Stimulated activated naive B cell treated with anti-CD40 and anti-IgM and Interleukin-4, amounts not matched to agents 10 μg/mL and 1 μg/mL and 100 μg/mL, for 72 hours (primary cell): Measurements from ENCODE around the gene RPL41.

ENCODE experiments used
- ATAC-seq, 2 donors: fragments of 150-1000 bp; cut with Tn5 transposase; replicated peaks; 2 replicates each; pipeline ENCODE4 v1.10.0; 2021; ENCODE audit warnings: moderate library complexity in 1 of 2
- DNase-seq: peaks from one replicate; pipeline ENCODE4 v3.0.0; 2021
- H3K27ac Mint-ChIP-seq: one replicate; pipeline ENCODE4 v1.8.0; 2022; ENCODE audit warnings: mild to moderate bottlenecking, mixed read lengths
- H3K27me3 Mint-ChIP-seq, 2 donors: one replicate each; pipeline ENCODE4 v1.8.0; 2022; ENCODE audit warnings: mixed read lengths in 2 of 2
- H3K36me3 Mint-ChIP-seq, 2 donors: one replicate each; pipeline ENCODE4 v1.8.0; 2022; ENCODE audit warnings: mixed read lengths in 2 of 2, mild to moderate bottlenecking in 1 of 2
- H3K4me1 Mint-ChIP-seq, 2 donors: one replicate each; pipeline ENCODE4 v1.8.0; 2022; ENCODE audit warnings: mixed read lengths in 2 of 2, mild to moderate bottlenecking in 1 of 2
- H3K4me3 Mint-ChIP-seq, 2 donors: one replicate each; pipeline ENCODE4 v1.8.0; 2022; ENCODE audit warnings: mild to moderate bottlenecking in 2 of 2, mixed read lengths in 2 of 2, moderate library complexity in 1 of 2
- H3K9me3 Mint-ChIP-seq, 2 donors: one replicate each; pipeline ENCODE4 v1.8.0; 2022; ENCODE audit warnings: mixed read lengths in 2 of 2, mild to moderate bottlenecking in 1 of 2

RPL41 gene

DNA sequence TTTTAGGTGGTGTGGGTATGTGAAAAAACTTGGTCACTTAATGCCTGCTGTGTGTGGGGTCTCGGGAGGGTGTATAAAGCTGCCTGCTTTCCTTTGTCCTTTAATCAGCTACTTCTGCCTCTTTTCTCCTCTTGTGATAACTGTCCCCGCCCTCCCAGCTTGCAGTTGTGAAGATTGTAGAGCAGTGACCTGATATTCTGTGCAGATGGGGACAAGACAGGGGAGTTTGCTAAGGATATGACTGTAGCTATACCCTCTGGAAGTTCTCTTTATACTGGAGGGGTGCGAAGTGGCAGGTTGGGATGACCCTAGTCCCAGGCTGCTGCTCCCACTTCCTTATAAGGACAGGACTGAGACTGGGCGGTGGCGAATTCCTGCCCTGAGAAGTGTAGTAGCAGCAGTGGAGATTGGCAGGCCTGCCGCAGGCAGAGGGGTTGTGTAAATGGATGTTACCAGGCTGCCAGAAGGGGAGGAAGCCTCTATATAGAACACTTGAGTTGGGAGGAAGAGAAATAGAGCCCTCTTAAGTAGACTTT lies 42.6 kb downstream of the RPL41 start:
- Mint-ChIP-seq H3K27ac (peak overlapping the region; percentile 99), H3K9me3 (no peaks in the 10 kb centered on the region), H3K4me3 (peak overlapping the region; percentile 91 to 97), H3K36me3 (peaks cover 51 to 67% of the 10 kb centered on the region in 2 donors), H3K4me1 (peaks cover 37 to 74% of the 10 kb centered on the region in 2 donors), H3K27me3 (no peaks in the 10 kb centered on the region)
- no peak for DNase-seq
- ATAC-seq: peak in 1 of 2 donors; percentile 8

DNA sequence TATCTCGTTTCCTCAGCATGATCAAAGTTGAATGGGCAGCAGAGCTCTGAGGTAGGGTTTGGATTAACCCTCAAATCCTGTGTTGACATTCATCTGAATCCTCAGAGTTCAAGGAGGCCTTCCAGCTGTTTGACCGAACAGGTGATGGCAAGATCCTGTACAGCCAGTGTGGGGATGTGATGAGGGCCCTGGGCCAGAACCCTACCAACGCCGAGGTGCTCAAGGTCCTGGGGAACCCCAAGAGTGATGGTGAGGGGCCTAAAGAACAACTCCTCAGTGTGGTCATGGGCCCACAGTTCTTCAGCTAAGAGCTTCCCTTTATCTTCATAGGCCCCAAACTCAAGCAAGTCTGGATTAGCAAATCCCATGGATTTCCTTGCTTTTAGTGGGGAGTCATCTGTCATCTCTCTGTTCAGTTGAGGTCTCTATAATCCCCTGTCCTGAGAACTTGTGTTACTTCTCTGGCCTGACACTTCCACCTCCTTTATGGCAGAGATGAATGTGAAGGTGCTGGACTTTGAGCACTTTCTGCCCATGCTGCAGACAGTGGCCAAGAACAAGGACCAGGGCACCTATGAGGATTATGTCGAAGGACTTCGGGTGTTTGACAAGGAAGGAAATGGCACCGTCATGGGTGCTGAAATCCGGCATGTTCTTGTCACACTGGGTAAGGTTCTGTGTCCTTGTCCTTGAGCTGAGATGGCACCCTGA lies 43.2 kb downstream of the RPL41 start:
- DNase-seq: no peak
- H3K27me3 Mint-ChIP-seq: no peaks in the 10 kb centered on the region
- H3K9me3 Mint-ChIP-seq: no peaks in the 10 kb centered on the region
- peak overlapping the region; percentile 91 to 97 for H3K4me3 Mint-ChIP-seq
- no peak for ATAC-seq
- peak overlapping the region; percentile 99 for H3K27ac Mint-ChIP-seq
- peaks cover 37 to 74% of the 10 kb centered on the region in 2 donors for H3K4me1 Mint-ChIP-seq
- H3K36me3 Mint-ChIP-seq: peaks cover 56 to 73% of the 10 kb centered on the region in 2 donors

DNA sequence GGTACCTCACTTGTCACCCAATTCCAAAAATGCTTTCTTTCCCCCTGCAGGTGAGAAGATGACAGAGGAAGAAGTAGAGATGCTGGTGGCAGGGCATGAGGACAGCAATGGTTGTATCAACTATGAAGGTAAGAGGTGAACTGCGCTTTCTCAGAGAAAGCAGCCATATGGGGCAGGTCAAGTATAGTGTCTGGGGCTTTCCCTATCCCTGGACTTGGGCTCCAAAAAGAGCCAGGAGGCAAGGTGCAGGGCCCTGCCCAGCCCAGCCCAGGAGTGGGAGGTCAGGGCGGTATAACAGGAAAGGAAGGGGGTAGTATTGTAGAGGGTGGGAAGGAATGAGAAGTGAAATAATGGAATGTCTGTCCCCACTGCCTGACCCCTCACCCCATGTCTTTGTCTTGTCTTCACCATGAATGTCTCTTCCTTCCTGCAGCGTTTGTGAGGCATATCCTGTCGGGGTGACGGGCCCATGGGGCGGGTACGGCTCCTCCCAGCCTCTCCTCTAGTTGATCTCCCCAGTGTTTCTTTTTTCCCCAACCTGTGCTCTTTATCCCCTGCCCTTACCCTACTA lies 43.8 kb downstream of the RPL41 start:
- H3K4me1 Mint-ChIP-seq: peaks cover 37 to 67% of the 10 kb centered on the region in 2 donors
- no peaks in the 10 kb centered on the region for H3K9me3 Mint-ChIP-seq
- peak overlapping the region; percentile 99 for H3K27ac Mint-ChIP-seq
- ATAC-seq (no peak), DNase-seq (no peak)
- peaks cover 52 to 72% of the 10 kb centered on the region in 2 donors for H3K36me3 Mint-ChIP-seq
- no peaks in the 10 kb centered on the region for H3K27me3 Mint-ChIP-seq
- peak overlapping the region; percentile 91 to 97 for H3K4me3 Mint-ChIP-seq

DNA sequence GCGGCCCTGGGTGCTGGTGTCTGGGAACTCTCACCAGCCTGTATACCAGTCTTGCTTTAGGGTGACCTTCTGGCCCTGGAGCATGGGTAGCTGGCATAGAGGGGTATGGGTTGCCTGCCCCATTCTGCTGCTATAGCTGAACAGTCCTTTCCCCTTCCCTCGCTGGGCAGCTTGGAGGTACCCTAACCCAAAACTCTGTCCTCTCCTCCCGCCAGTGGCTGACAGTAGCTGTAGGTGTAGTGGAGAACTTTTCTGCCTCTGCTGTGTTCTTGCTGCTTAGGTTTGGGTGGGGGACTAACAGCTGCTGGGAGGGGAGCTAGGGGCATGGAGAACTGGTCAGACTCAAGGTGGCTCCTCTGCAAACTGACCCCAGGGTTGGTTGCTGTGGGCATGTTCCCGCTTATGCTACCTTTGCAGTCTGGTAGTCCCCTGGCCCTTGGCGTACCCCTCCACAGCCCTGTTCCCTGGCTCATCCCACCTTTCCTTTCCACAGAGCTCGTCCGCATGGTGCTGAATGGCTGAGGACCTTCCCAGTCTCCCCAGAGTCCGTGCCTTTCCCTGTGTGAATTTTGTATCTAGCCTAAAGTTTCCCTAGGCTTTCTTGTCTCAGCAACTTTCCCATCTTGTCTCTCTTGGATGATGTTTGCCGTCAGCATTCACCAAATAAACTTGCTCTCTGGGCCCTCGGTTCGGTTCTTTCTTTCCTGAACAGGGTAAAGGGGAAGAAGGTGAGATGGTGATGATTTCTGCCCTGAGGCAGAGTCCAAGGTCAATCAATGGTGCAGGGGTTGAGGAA lies 44.7 kb downstream of the RPL41 start:
- H3K9me3 Mint-ChIP-seq: no peaks in the 10 kb centered on the region
- H3K36me3 Mint-ChIP-seq: peaks cover 51 to 72% of the 10 kb centered on the region in 2 donors
- H3K27ac Mint-ChIP-seq: peak overlapping the region; percentile 88
- peaks cover 32 to 62% of the 10 kb centered on the region in 2 donors for H3K4me1 Mint-ChIP-seq
- DNase-seq: no peak
- peak overlapping the region; percentile 91 to 97 for H3K4me3 Mint-ChIP-seq
- no peak for ATAC-seq
- no peaks in the 10 kb centered on the region for H3K27me3 Mint-ChIP-seq

DNA sequence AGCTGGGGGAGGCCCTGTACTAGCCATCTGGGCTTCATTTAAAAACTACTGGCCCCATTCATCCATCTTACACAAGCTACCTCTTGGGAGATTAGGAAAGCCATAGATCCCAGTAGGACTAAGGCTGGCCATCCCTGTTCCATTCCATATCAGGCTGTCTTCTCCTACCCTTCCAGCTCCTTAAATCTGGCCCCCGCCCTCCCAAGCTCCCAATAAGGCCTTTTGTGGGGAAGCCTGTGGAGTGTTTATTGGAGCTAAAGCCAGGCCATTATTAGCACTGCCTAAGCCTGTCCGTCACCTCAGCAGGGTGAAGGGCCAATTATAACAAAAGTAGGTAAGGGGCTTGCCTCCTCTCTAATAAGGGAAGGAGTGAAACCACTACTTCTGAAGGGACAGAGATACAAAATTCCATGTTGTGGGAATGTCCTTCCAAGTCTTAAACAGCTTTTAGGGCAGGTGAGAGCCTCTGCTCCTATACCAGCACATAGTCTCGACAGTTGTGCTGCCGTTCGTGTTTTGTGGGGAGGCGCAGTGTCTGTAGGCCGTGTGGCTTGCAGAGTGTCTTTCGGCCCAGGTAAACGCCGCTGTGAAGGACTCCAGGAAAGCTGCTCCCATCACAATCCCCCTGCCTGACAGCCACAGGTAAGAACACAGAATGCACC lies 45.4 kb downstream of the RPL41 start:
- no peaks in the 10 kb centered on the region for H3K27me3 Mint-ChIP-seq
- peaks cover 51 to 72% of the 10 kb centered on the region in 2 donors for H3K36me3 Mint-ChIP-seq
- no peaks in the 10 kb centered on the region for H3K9me3 Mint-ChIP-seq
- peak overlapping the region; percentile 88 for H3K27ac Mint-ChIP-seq
- DNase-seq (no peak), ATAC-seq (no peak)
- peaks cover 32 to 62% of the 10 kb centered on the region in 2 donors for H3K4me1 Mint-ChIP-seq
- H3K4me3 Mint-ChIP-seq: peak overlapping the region; percentile 91 to 97

DNA sequence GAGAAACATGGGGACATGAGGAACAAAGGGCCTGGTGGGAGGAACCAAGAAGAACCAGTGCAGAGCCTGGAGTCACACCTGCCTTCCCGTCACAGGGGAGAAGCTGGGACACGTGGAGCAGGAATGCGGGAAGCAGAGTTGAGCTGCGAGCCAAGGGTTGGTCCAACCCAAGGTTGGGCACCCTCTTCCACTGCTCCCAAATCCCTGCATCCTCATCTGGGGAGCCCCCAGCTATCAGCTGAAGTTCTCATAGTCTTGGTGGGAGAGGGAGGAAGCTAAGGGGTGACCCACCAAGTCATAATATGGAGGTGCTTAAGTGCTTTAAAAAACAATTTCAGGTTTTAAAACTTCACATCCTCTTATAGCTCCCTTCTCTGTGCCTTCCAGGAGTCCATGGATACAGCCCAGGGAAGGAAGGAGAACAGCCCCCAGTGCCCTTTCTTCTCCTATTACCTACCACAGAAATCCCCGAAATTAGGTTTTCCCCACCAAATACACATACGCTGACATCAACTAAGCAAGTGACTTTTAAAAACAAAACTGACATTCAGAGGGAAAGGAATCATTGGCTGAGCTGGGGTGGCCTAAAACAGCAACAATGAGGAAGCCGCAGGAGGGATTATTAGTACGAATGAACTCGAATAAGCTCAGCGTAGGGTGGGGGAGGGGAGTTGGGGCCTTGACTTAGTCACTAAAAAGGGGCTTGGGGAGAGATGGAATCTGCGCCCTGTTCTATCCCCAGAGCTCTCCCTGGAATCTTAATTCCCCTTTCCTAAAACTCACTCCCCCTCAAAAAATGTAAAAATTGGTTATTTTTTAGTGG lies 46.2 kb downstream of the RPL41 start:
- Mint-ChIP-seq H3K27me3 (no peaks in the 10 kb centered on the region), H3K4me1 (peaks cover 30 to 55% of the 10 kb centered on the region in 2 donors), H3K36me3 (peaks cover 54 to 76% of the 10 kb centered on the region in 2 donors), H3K9me3 (no peaks in the 10 kb centered on the region), H3K4me3 (peak overlapping the region in 1 of 2 donors; percentile 13), H3K27ac (peak overlapping the region; percentile 80)
- DNase-seq: no peak
- ATAC-seq: no peak

DNA sequence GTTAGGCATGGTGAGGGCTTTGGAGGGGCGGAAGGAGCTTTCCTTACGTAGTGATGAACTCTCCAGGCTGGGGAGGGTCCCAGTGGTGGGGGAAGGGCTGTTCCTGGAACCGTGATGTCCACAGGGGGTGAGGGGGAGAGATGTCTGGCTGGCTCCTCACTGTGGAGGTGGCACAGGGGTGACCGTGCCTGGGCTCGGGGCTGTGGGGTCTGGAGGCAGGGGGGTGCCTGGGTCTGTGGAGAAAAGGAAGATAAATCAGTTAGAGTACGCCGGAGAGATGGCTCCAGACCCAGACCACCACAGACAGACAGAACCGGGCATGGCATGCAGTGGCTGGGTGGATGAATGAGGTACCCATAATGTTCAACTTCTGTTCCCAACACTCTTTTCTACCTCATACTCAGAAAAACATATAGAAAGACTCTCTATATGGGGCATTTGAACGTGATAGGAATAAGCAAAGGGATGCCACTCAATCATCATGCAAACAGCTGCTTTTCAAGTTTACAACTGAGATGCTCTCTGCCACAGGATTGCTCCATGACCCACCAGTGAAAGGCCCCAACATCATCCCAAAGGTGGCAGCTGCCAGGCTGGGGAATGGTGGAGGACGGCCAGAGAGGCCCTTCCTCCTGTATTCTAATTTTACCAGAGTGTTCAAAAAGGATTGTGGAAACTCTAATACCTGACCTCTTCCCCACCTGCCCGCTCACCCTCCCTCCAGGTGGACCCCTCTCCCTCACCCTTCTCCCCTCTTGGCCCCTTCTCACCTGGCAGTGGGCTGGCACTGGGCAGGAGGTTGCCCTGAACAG lies 47.3 kb downstream of the RPL41 start:
- Mint-ChIP-seq H3K4me1 (peaks cover 30 to 51% of the 10 kb centered on the region in 2 donors), H3K9me3 (no peaks in the 10 kb centered on the region), H3K27ac (peak overlapping the region; percentile 92), H3K27me3 (no peaks in the 10 kb centered on the region), H3K4me3 (peak overlapping the region; percentile 48 to 55), H3K36me3 (peaks cover 53 to 74% of the 10 kb centered on the region in 2 donors)
- ATAC-seq (no peak), DNase-seq (no peak)

DNA sequence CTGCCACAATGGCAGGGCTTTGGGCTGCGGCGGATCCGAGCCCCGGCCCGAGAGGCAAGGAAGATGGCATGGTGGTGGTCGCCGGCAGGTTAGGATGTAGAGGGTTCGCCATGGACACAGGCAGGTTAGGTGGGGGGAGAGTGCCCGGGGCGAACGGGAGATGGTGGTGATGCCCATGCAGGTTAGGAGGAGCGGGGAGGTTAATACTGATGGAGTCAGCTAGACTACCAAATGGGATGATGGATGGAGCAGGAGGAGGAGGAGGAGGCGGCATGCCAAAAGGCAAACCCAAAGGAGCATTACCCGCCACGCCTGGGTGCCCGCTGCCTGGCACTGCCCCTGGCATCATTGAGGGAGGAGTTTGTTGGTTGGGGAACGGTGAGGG lies 47.9 kb downstream of the RPL41 start:
- H3K27ac Mint-ChIP-seq: peak overlapping the region; percentile 87
- H3K9me3 Mint-ChIP-seq: no peaks in the 10 kb centered on the region
- peaks cover 50 to 72% of the 10 kb centered on the region in 2 donors for H3K36me3 Mint-ChIP-seq
- peaks cover 27 to 45% of the 10 kb centered on the region in 2 donors for H3K4me1 Mint-ChIP-seq
- H3K4me3 Mint-ChIP-seq: peak overlapping the region; percentile 17 to 36
- ATAC-seq (no peak), DNase-seq (no peak)
- no peaks in the 10 kb centered on the region for H3K27me3 Mint-ChIP-seq

DNA sequence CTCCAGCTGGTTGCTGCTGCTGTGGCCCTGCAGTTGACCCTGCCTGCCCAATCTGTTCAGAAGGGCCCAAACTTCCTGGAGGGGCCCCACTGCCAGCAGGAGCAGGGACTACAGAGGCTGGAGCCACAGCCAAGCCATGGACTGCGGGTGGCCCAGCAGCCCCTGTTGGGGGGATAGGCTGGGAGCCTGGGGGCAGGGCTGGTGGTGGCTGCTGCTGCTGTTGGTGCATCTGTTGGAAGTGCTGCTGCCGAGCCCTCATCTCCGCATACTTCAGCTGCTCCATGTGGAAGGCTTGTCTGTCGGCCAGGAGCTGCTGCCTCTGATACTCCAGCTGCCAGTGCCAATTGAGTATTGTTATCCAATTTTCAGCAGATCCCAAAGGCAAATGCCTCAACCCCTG lies 48.9 kb downstream of the RPL41 start:
- no peaks in the 10 kb centered on the region for H3K9me3 Mint-ChIP-seq
- H3K27ac Mint-ChIP-seq: peak overlapping the region; percentile 88
- DNase-seq: no peak
- no peaks in the 10 kb centered on the region for H3K27me3 Mint-ChIP-seq
- H3K4me1 Mint-ChIP-seq: peaks cover 20 to 35% of the 10 kb centered on the region in 2 donors
- H3K4me3 Mint-ChIP-seq: no peak overlapping the region
- peak in 1 of 2 donors; percentile 13 for ATAC-seq
- peaks cover 49 to 72% of the 10 kb centered on the region in 2 donors for H3K36me3 Mint-ChIP-seq
